D721Med (cell line): ENCODE measurements around the gene HNRNPA1.
"Not testable (repeated sequence)": the region's sequence is repeated elsewhere in the genome, so short reads cannot be mapped to it uniquely, and the experiment has no call there.

Experiments used
- DNase-seq: peaks from one replicate; pipeline ENCODE4 v3.0.0; 2011; ENCODE audit warnings: low spot score; ENCODE audit not compliant: insufficient read length
- FAIRE-seq: peaks from 2 replicates; lab custom pipeline; 2011; peaks lifted over from hg19 to GRCh38; lab: Jason Lieb, UNC
- TF ChIP-seq, protein P1 (sequence below): IDR thresholded peaks from 2 replicates; pipeline ENCODE4 v1.5.1; 2012; ENCODE audit warnings: mild to moderate bottlenecking, control low read depth; ENCODE audit not compliant: insufficient read depth; ENCODE audit errors: missing control alignments

The HNRNPA1 gene

DNA sequence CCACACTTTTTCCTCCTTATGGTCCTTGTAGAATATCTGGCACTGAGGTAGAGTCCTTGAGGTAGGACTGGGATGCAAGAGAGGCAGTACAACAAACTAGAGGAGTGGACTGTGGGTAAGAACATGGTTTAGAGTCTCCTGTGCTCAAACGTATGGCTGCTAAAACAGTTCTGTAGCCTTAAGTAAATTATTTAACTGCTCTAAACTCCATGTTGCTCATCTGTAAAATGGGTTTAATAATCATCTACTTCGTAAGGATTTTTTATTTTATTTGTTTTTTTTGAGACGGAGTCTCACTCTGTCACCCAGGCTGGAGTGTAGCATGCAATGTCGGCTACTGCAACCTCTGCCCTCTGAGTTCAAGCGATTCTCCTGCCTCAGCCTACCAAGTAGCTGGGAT lies 40.8 kb downstream of the HNRNPA1 start:
- TF ChIP-seq, protein P1, sequence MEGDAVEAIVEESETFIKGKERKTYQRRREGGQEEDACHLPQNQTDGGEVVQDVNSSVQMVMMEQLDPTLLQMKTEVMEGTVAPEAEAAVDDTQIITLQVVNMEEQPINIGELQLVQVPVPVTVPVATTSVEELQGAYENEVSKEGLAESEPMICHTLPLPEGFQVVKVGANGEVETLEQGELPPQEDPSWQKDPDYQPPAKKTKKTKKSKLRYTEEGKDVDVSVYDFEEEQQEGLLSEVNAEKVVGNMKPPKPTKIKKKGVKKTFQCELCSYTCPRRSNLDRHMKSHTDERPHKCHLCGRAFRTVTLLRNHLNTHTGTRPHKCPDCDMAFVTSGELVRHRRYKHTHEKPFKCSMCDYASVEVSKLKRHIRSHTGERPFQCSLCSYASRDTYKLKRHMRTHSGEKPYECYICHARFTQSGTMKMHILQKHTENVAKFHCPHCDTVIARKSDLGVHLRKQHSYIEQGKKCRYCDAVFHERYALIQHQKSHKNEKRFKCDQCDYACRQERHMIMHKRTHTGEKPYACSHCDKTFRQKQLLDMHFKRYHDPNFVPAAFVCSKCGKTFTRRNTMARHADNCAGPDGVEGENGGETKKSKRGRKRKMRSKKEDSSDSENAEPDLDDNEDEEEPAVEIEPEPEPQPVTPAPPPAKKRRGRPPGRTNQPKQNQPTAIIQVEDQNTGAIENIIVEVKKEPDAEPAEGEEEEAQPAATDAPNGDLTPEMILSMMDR, result no peak
- FAIRE-seq (no peak), DNase-seq (no peak)

DNA sequence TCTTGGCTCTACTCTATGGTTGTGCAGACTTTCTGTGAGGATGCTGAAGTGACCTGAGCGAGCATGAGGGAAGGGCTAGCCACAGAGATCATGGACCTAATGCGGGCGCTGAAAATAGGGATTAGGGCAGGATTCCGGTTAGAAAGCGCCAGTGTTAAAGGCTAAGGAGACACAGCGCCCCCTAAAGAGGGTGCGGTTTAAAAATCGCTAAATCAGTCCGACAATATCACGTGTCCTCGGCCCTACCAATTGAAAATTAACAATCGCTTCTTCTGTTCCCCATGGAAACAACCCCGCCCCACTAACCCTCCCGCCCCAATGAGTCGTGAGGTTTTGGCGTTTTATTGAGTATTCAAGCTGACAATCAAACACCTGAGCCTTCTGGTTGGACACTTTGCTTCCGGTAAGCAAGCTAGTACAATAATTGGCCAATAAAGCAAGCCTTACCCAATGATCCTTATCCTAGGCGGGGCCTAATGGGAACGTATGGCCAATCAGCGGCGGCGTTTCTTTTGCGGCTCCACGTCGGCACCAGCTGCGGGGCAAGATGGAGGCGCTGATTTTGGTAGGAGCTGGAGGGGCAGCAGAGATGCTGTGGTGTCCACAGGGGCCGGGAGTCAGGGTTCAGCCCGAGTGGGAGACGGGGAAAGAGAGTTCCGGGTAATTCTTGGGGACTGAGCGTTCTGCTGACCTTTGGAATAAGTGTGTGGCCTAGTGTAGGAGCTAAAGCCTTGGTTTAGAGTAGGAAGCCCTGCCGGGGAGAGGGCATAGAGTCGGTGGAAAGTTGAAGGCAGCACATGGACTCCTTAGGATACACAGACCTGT lies 44.3 kb downstream of the HNRNPA1 start, which contains the start of gene COPZ1:
COPZ1 (plus strand) TSS at position 515 of the 825 bp plus-strand sequence; CDS start at position 548, 33 bp downstream.
- DNase-seq (no peak), FAIRE-seq (no peak)
- TF ChIP-seq, protein P1, result peak; percentile 87

DNA sequence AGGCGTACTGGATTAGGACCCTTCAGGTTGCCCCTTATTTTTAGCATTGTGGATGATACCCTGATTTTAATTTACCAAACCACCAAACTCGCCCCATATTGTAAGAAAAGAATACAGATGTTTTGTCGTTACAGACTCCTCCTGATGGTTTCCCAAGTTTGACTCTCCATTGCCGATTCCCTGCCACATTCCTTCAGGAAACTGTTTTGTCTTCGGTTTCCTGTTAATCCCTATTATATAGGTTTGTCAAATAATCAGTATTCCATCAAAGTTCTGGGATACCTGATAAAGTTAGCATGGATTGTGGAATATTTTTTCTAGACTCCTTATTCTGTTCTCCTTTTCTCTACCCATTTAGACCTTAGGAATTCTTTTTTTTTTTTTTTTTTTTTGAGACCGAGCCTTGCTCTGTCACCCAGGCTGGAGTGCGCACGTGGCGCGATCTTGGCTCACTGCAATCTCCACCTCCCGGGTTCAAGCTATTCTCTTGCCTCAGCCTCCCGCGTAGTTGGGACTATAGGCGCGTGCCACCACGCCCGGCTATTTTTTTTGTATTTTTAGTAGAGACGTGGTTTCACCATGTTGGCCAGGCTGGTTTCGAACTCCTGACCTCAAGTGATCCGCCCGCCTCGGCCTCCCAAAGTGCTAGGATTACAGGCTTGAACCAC lies 45.0 kb downstream of the HNRNPA1 start:
- FAIRE-seq, DNase-seq: not testable (repeated sequence)

DNA sequence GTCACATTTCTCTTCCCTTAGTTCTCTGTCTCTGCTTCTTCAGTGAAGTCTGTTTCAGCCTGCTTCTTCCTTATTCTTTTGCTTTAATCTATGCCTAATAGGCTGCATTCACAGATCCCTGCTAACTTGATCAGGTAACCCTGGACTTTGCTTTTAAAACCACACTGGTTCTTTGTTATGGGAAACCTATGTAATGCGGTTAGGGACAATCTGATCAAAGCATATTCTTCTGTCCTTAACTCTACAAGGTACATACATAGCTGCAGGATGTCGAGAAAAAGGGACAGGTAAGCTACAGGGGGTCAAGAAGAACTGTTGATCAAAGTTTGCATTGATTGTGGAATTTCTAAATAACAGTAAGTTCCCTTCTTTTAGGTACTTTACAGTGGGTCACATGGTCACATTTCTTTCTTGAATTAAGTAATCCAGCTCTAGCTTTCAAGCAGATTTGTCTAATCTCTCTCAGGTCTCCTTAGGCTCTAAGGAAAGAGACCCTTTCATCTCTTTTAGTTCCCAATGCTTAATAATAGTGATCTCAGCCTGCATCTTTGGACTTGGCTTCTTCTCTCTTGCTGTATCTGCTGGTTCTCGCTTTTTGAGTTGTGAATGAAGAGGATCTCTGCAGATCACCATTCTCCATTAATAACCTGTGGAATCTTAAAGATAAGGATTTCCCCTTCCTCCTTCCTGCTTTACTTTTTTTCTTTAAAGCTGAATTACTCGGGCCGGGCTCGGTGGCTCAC lies 48.2 kb downstream of the HNRNPA1 start:
- FAIRE-seq, result no peak
- DNase-seq, result no peak
- TF ChIP-seq, protein P1, result no peak

DNA sequence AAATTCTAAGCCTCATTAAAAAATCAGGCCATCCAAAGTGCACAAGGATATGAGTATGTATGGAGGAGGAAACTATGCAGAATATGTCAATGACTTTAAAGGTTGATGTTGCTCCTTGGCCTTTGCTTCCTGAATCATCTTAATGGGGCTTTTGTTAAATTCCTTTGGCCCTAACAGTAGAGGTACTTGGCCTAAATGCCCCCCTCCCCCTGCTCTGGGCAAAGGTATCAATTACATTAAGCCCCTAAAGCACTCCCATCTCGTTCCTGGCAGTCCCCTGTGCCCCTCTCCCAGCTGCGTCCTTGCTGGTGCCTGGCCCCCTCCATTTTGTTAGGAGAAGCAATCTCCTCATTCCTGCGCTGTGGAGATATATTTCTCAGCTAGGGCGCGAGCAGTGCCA lies 49.2 kb downstream of the HNRNPA1 start:
- DNase-seq (no peak), FAIRE-seq (no peak)
- TF ChIP-seq, protein P1, result no peak

DNA sequence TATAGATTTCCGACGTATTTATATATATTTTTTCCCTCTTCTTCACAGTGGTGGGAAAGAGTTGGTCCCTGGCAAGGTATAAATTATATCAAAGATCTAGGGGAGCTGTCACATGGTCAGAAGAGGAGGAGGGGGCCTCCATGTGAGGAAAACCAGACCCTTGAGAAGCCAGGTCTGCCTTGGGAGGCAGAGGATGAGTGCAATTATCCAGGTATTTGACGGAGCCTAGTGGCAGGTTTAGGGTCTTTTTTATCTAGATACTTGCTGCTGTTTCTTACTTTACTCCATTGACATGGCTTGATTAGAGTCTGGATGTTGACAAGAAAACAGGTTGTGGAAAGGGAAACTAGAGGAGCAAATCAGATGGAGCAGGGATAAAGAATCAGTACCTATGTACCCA lies 49.9 kb downstream of the HNRNPA1 start:
- TF ChIP-seq, protein P1, result no peak
- no peak for FAIRE-seq
- no peak for DNase-seq

DNA sequence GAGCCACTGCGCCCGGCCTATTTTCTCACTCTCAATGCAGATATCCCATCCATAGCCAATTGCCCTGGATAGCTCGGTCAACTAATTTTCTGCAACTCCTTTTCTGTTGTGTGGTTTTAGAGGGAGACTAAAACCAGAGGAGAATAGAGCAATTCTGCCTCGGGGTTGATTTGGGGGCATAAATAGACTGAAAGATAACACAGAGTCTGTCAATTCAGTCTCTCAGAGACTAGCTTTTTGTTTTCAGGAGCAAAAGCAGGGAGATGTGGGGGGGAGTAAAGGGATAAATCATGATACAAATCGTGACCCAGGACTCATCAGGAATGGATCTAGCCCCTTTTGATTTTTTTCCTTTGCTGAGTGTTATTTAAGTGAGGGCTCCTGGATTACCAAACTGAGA lies 50.9 kb downstream of the HNRNPA1 start:
- FAIRE-seq (no peak), DNase-seq (no peak)
- TF ChIP-seq, protein P1, result no peak
